Skin of body (tissue), 2 donors: ENCODE data around the gene PRUNE2. TPM values are rescaled to one million over a fixed set of nuclear protein-coding genes. Genes with fewer than 3 reads are reported as not detected.
"Not testable (repeated sequence)": the region's sequence is repeated elsewhere in the genome, so short reads cannot be mapped to it uniquely, and the experiment has no call there.

ENCODE experiments used
- DNase-seq: peaks from one replicate; lab custom pipeline; 2025; lab: John Stamatoyannopoulos, UW
- total RNA-seq: library from RNA; depleted of rRNA; stranded (reverse); fragments of >200 nt; gene quantifications from one replicate; pipeline ENCODE4 v1.2.3, GENCODE V29; 2014

Gene PRUNE2
- total RNA-seq, 1 donor from 2014 or later, result 13.6 TPM

GRCh38 chr9:76603931-76604570 lies 301.9 kb downstream of the PRUNE2 start:
- DNase-seq, result no peak

GRCh38 chr9:76603448-76603895 lies 302.4 kb downstream of the PRUNE2 start:
- DNase-seq, result peak; percentile 15

GRCh38 chr9:76602199-76602598 lies 303.7 kb downstream of the PRUNE2 start:
- DNase-seq, result no peak

- no peak for DNase-seq
Measured at GRCh38 chr9:76600007-76600615, 305.8 kb downstream of the PRUNE2 start.

GRCh38 chr9:76598981-76599380 lies 306.9 kb downstream of the PRUNE2 start:
- no peak for DNase-seq

- no peak for DNase-seq
Measured at GRCh38 chr9:76595645-76596044, 310.3 kb downstream of the PRUNE2 start.

GRCh38 chr9:76594764-76595424 lies 311.0 kb downstream of the PRUNE2 start:
- DNase-seq, result no peak

GRCh38 chr9:76593961-76594735 lies 311.8 kb downstream of the PRUNE2 start:
- DNase-seq, result not testable (repeated sequence)

- DNase-seq, result no peak
Measured at GRCh38 chr9:76592974-76593347, 313.0 kb downstream of the PRUNE2 start.

- no peak for DNase-seq
Measured at GRCh38 chr9:76592091-76592973, 313.6 kb downstream of the PRUNE2 start.

- no peak for DNase-seq
Measured at GRCh38 chr9:76591256-76591950, 314.5 kb downstream of the PRUNE2 start.

- DNase-seq, result no peak
Measured at GRCh38 chr9:76588316-76588715, 317.6 kb downstream of the PRUNE2 start.

- DNase-seq, result no peak
Measured at GRCh38 chr9:76586390-76587314, 319.3 kb downstream of the PRUNE2 start.

GRCh38 chr9:76585487-76586389 lies 320.2 kb downstream of the PRUNE2 start:
- DNase-seq, result no peak

GRCh38 chr9:76583256-76583655 lies 322.7 kb downstream of the PRUNE2 start:
- no peak for DNase-seq

GRCh38 chr9:76581731-76582130 lies 324.2 kb downstream of the PRUNE2 start:
- DNase-seq, result no peak

- DNase-seq, result peak; percentile 64
Measured at GRCh38 chr9:76580820-76581219, 325.1 kb downstream of the PRUNE2 start.

GRCh38 chr9:76580188-76580587 lies 325.7 kb downstream of the PRUNE2 start:
- no peak for DNase-seq
